HepG2 (cell line): ENCODE measurements around the gene FMNL2. TPM values are rescaled to one million over a fixed set of nuclear protein-coding genes. Genes with fewer than 3 reads are reported as not detected.

ENCODE experiments used
- ASH2L ChIP-seq: fragments of 300-600, 200-600 bp; sonication (generic); IDR thresholded peaks from 2 replicates; pipeline ENCODE4 v1.7.0; 2017; ENCODE audit warnings: low read depth, mild to moderate bottlenecking, moderate library complexity, mixed read lengths, low read length; ENCODE audit not compliant: insufficient read length
- ATF7 ChIP-seq, 2 experiments: fragments of 450-650 bp in 1 of 2; sonication (generic) in 1 of 2; formaldehyde crosslinking in 1 of 2; IDR thresholded peaks; 2 replicates each; pipeline versions ENCODE4 v1.4.0 to v1.6.1; 2016 to 2020; ENCODE audit warnings: antibody characterized with exemption in 1 of 2, mild to moderate bottlenecking in 1 of 2, missing genetic modification reagents in 1 of 2
- FOXO4 ChIP-seq: sonication (generic); formaldehyde crosslinking; conservative IDR thresholded peaks from 2 replicates; pipeline ENCODE4 v1.8.1; 2023; ENCODE audit warnings: missing genetic modification reagents
- HES4 ChIP-seq: sonication (generic); formaldehyde crosslinking; IDR thresholded peaks from 2 replicates; pipeline ENCODE4 v1.9.0; 2021; ENCODE audit warnings: mild to moderate bottlenecking, missing genetic modification reagents, borderline replicate concordance
- HNF1A ChIP-seq, 2 experiments: sonication (generic) in 1 of 2; formaldehyde crosslinking in 1 of 2; IDR thresholded peaks; 2 replicates each; pipeline versions ENCODE4 v1.4.0 to v1.6.1; 2016 to 2020; ENCODE audit warnings: borderline replicate concordance in 1 of 2, low read depth in 1 of 2, mild to moderate bottlenecking in 1 of 2, missing genetic modification reagents in 1 of 2
- ISL2 ChIP-seq: sonication (generic); formaldehyde crosslinking; IDR thresholded peaks from 2 replicates; pipeline ENCODE4 v1.5.0; 2020; ENCODE audit warnings: missing genetic modification reagents
- KMT2B ChIP-seq: IDR thresholded peaks from 2 replicates; pipeline ENCODE4 v1.6.1; 2016; ENCODE audit warnings: missing genetic modification reagents, missing compliant biosample characterization
- MEIS1 ChIP-seq: sonication (generic); formaldehyde crosslinking; IDR thresholded peaks from 2 replicates; pipeline ENCODE4 v1.9.0; 2021; ENCODE audit warnings: mild to moderate bottlenecking, missing genetic modification reagents, moderate library complexity, borderline replicate concordance
- NCOA2 ChIP-seq: sonication (generic); formaldehyde crosslinking; IDR thresholded peaks from 2 replicates; pipeline ENCODE4 v1.8.0; 2022; ENCODE audit warnings: inconsistent platforms
- NONO ChIP-seq, 2 experiments: fragments of 450-650 bp in 1 of 2; sonication (generic) in 1 of 2; formaldehyde crosslinking in 1 of 2; IDR thresholded peaks in 1 of 2; conservative IDR thresholded peaks in 1 of 2; 2 replicates each; pipeline versions ENCODE4 v1.6.1 to v1.8.0; 2017 to 2022; ENCODE audit warnings: mild to moderate bottlenecking in 1 of 2, missing genetic modification reagents in 1 of 2, moderate library complexity in 1 of 2
- PLSCR1 ChIP-seq: sonication (generic); formaldehyde crosslinking; IDR thresholded peaks from 2 replicates; pipeline ENCODE4 v1.5.0; 2020; ENCODE audit warnings: missing genetic modification reagents, mild to moderate bottlenecking, borderline replicate concordance
- SIN3B ChIP-seq: fragments of 150-350 bp; IDR thresholded peaks from 2 replicates; pipeline ENCODE4 v1.6.1; 2014; ENCODE audit warnings: low read length
- ZFAT ChIP-seq: sonication (generic); formaldehyde crosslinking; conservative IDR thresholded peaks from 2 replicates; pipeline ENCODE4 v1.8.1; 2023; ENCODE audit warnings: missing genetic modification reagents, inconsistent platforms
- ZKSCAN8 ChIP-seq: IDR thresholded peaks from 2 replicates; pipeline ENCODE4 v1.6.1; 2016; ENCODE audit warnings: borderline replicate concordance, missing genetic modification reagents, missing compliant biosample characterization
- ZNF136 ChIP-seq: sonication (generic); formaldehyde crosslinking; IDR thresholded peaks from 2 replicates; pipeline ENCODE4 v1.8.1; 2022; ENCODE audit warnings: low read depth, mild to moderate bottlenecking, moderate library complexity, missing genetic modification reagents
- ZNF768 ChIP-seq: sonication (generic); formaldehyde crosslinking; IDR thresholded peaks from 2 replicates; pipeline ENCODE4 v1.4.0; 2020; ENCODE audit warnings: missing genetic modification reagents
- polyA plus RNA-seq, 8 experiments: library from polyadenylated mRNA; depleted of rRNA in 3 of 8; stranded (reverse) in 7 of 8; unstranded in 1 of 8; fragments of >200 nt; fragmentation: Illumina TruSeq in 4 of 8; extraction: Trizol in 4 of 8; gene quantifications; 2 replicates each; pipeline versions ENCODE4 v1.2.1 to v1.2.3, GENCODE V29; 2011 to 2016; ENCODE audit warnings: low read depth in 4 of 8, missing spikeins in 1 of 8, mixed read lengths in 1 of 8; ENCODE audit not compliant: insufficient read depth in 1 of 8
- total RNA-seq, 5 experiments: library from RNA; depleted of rRNA; stranded (reverse); fragments of >200 nt; fragmentation: Illumina TruSeq; extraction: Trizol; gene quantifications; 2 replicates each; pipeline ENCODE4 v1.2.3, GENCODE V29; 2016; ENCODE audit warnings: low read depth in 1 of 5

Gene FMNL2
- total and polyA plus RNA-seq, 2 of the 13 experiments (the other 11 are each of a cell fraction or from before 2014, with no cell fraction given) = 66.5 to 67.7 TPM

- TF ChIP-seq NONO (IDR thresholded peaks at IDR 0.05) (no peak), NONO (CRISPR knock-in tag; conservative IDR thresholded peaks at IDR 0.05) (peak; percentile 74; the same call in 1 of the 2 replicates), FOXO4 (no peak), MEIS1 (CRISPR knock-in tag) (0 out of 2 replicates have a peak, but pooled peaks have one; percentile 40), ASH2L (peak; percentile 14), HNF1A (IDR thresholded peaks at IDR 0.05; ENCODE audit: low read depth) (no peak), HNF1A (CRISPR knock-in tag; IDR thresholded peaks at IDR 0.05; ENCODE audit: borderline replicate concordance) (0 out of 2 replicates have a peak, but pooled peaks have one; percentile 53), HES4 (CRISPR knock-in tag) (0 out of 2 replicates have a peak, but pooled peaks have one; percentile 49), ISL2 (CRISPR knock-in tag) (0 out of 2 replicates have a peak, but pooled peaks have one; percentile 23), SIN3B (no peak), ATF7 (IDR thresholded peaks at IDR 0.05) (no peak), ATF7 (CRISPR knock-in tag; IDR thresholded peaks at IDR 0.05) (0 out of 2 replicates have a peak, but pooled peaks have one; percentile 40), ZFAT (0 out of 2 replicates have a peak, but pooled peaks have one; percentile 45), KMT2B (CRISPR knock-in tag) (no peak), ZKSCAN8 (no peak), ZNF136 (CRISPR knock-in tag) (no peak), ZNF768 (CRISPR knock-in tag) (peak; percentile 46; the same call in 1 of the 2 replicates), PLSCR1 (no peak; the same call in 1 of the 2 replicates), NCOA2 (CRISPR knock-in tag) (no peak)
Observed at GRCh38 chr2:152336119-152336853, 1.3 kb downstream of the FMNL2 start (continued).
